Fibroblast of skin of left biceps (primary cell): ENCODE measurements around the gene GPR18.

Source experiments
- DNase-seq, 2 experiments: peaks; one replicate each; pipeline ENCODE4 v3.0.0-alpha.2; 2013; ENCODE audit warnings: low read depth in 2 of 2

Gene GPR18

GRCh38 chr13:99208185-99208584 lies 50.0 kb downstream of the GPR18 start:
- no peak for DNase-seq

DNA sequence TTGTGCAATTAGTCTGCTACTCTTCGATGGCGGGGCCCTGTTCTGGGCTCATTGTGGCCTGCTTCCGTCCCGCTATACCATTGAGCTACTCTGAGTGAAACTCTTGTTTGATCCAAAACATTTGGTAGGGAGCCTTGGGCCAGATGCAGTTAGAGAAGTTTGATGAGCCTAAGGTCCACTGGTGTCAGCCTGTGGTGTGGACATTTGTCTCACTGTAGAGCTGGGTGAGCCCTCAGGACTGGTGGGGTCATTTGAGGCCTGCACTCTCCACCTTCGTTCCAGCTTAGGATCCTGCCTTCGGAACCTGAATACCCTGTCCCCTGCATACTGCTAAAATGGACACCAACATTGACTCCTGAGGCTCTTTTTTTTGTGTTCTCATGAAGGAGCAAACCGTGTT lies 50.7 kb downstream of the GPR18 start:
- no peak for DNase-seq

GRCh38 chr13:99206873-99207272 lies 51.3 kb downstream of the GPR18 start:
- DNase-seq, result no peak

DNA sequence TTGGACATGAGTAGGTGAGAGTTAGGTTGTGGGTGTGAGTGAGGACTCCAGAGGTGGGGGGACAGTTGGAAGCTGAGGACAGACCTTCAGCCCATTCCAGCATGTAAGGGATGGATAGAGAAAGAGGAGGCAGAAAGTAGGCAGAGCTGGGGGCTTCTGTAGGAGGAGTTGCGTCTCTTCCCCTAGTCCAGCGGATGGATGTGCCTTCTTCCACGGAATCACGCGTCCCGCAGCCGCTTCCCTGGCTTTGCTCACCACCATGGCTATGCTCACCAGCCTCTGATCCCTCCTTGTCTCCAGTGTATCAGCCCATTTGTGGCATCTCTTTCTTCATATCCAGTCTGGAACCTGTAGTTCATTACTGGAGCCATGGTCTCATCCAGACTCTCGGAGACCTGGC lies 52.0 kb downstream of the GPR18 start:
- DNase-seq, result no peak

DNA sequence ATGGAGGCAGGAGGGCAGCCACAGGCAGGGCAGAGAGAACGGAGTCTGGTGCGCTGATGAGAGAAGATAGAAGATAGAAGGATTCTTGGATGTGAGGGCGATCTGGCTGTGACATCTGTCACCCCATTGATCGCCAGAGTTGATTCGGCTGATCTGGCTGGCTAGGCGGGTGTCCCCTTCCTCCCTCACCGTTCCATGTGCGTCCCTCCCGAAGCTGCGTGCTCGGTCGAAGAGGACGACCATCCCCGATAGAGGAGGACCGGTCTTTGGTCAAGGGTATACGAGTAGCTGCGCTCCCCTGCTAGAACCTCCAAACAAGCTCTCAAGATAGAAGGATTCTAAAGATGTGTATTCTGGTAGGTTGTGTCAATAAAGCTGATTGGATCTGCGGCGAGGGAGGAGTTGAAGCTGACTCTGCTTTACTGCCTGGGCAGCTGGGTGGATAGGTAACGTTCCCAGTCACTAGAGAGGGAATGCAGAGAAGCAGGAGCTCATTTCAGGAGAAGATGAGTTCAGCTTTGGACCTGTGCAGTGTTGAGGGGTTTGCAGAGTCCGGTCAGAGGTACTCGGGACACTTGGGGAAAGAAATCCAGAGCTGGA lies 52.5 kb downstream of the GPR18 start:
- DNase-seq, result no peak
